Adipocyte (in vitro differentiated cells): ENCODE data around the gene CACNG4.
A peak's percentile ranks its signal among the peaks of the same experiment; 100 is the strongest.

Experiments used
- DNase-seq: peaks from one replicate; pipeline ENCODE4 v3.0.0-alpha.2; 2015; ENCODE audit warnings: low read depth
- H3K27me3 ChIP-seq: replicated peaks from 2 replicates; pipeline ENCODE4 v1.7.0; 2013; ENCODE audit warnings: mild to moderate bottlenecking, low read length, moderate library complexity; ENCODE audit not compliant: control insufficient read depth, insufficient read depth
- H3K36me3 ChIP-seq: 2 replicates; pipeline ENCODE4 v1.7.0; 2013; ENCODE audit warnings: low read length, mild to moderate bottlenecking, moderate library complexity; ENCODE audit not compliant: control insufficient read depth, insufficient read depth, severe bottlenecking
- H3K4me1 ChIP-seq: 2 replicates; pipeline ENCODE4 v1.7.0; 2013; ENCODE audit warnings: mild to moderate bottlenecking, low read length, moderate library complexity; ENCODE audit not compliant: control insufficient read depth, insufficient read depth
- H3K4me3 ChIP-seq: 2 replicates; pipeline ENCODE4 v1.7.0; 2013; ENCODE audit warnings: mild to moderate bottlenecking, low read length, moderate library complexity
- H3K9ac ChIP-seq: 2 replicates; pipeline ENCODE4 v1.7.0; 2013; ENCODE audit warnings: mild to moderate bottlenecking, low read length, moderate library complexity
- H3K9me3 ChIP-seq: 2 replicates; pipeline ENCODE4 v1.7.0; 2013; ENCODE audit warnings: mild to moderate bottlenecking, low read length, moderate library complexity; ENCODE audit not compliant: control insufficient read depth

CACNG4 gene

DNA sequence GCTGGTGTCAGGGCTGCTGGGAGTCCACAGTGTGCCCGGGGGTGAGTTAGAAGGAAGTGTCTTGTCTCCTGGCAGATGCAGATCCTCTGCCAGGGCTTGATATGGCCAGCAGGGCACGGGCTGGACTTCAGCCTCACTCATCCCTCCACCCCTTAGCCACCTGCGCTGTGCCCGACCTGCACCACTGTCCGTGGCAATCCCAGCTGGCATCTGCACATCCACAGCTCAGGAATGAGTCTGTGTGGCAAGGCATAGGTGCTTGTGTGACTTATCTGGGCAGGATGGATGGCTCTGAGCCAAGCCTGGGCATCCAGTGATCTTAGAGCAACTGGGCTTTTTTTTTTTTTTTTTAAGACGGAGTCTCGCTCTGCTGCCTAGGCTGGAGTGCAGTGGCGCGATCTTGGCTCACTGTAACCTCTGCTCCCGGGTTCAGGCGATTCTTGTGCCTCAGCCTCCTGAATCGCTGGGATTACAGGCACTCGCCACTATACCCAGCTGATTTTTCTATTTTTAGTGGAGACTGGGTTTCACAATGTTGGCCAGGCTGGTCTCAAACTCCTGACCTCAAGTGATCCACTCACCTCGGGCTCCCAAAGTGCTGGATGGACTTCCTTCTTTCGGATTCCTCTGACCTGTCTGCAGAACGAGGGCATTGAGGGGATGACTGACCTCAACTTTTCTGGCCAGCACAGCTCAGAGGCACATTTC, 57.4 kb downstream of the CACNG4 start:
- no peaks in the 10 kb centered on the region for H3K9me3 ChIP-seq
- H3K4me1 ChIP-seq, result no peaks in the 10 kb centered on the region
- H3K9ac ChIP-seq, result no peak overlapping the region
- H3K36me3 ChIP-seq, result no peaks in the 10 kb centered on the region
- H3K4me3 ChIP-seq, result no peak overlapping the region
- H3K27me3 ChIP-seq, result peaks cover 44% of the 10 kb centered on the region
- DNase-seq, result no peak

DNA sequence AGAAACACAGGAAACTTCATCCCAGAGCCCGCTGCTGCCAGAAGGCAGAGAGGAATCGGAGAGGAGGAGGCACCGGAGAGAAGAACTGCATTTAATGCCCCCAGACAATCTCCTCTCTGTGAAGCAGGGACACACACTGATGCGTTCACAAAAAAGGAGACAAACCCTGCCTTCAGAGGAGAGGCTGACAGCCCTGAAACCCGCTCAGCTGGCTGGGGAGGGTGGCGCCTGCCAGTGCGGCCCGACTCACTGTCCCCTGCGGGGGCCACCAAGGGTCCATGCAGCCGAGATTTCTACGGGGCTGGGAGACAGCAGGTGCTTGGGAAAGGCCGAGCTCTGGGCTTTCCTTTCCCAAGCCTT, 57.9 kb downstream of the CACNG4 start:
- no peak for DNase-seq
- no peak overlapping the region for H3K4me3 ChIP-seq
- peaks cover 43% of the 10 kb centered on the region for H3K27me3 ChIP-seq
- H3K9me3 ChIP-seq, result no peaks in the 10 kb centered on the region
- no peaks in the 10 kb centered on the region for H3K36me3 ChIP-seq
- no peak overlapping the region for H3K9ac ChIP-seq
- no peaks in the 10 kb centered on the region for H3K4me1 ChIP-seq

DNA sequence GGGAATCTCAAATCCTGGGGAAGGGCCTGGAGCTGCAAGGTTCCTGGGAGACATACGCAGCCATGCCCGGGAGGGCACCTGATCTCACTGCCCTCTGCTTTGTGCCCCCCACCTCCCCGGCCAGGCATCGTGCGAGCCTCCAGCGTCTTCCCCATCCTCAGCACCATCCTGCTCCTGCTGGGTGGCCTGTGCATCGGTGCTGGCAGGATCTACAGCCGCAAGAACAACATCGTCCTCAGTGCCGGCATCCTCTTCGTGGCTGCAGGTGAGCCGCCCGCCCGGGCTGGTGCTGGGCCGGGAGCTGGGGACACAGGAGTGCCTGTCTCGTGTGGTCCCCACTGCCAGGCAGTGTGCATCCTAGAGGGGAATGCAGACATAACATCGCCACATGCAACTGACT, 60.2 kb downstream of the CACNG4 start:
- no peak for DNase-seq
- Histone ChIP-seq H3K9ac (no peak overlapping the region), H3K9me3 (no peaks in the 10 kb centered on the region), H3K4me3 (no peak overlapping the region), H3K27me3 (peaks cover 29% of the 10 kb centered on the region), H3K36me3 (no peaks in the 10 kb centered on the region), H3K4me1 (no peaks in the 10 kb centered on the region)

DNA sequence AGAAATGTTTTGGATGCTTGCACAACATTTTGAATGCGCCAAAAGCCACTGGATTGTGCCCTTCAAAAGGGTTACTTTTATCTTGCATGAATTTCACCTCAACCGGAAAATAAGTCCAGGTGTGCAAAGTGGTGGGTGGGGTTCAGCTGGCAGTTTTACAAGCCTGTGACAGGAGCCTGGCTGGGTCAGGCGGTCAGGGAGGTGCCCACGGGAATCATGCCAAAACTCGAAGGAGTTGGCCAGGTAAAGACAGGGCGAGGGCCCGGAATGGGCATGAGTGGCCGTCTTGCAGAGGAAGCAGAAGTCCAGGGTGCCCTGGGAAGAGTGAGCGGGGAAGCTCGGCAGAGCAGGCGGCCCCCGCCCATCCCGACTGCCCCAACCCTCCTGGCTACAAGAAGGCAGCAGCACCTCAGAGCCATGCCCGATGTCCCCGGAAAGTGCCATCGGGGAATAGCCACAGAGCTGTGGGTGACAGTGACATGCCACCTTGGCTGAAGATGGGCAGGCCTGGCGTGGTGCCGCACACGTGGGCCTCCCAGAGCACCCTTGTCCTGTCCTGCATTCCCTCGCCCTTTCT, 60.8 kb downstream of the CACNG4 start:
- H3K9ac ChIP-seq, result no peak overlapping the region
- H3K4me1 ChIP-seq, result no peaks in the 10 kb centered on the region
- peaks cover 23% of the 10 kb centered on the region for H3K27me3 ChIP-seq
- H3K4me3 ChIP-seq, result no peak overlapping the region
- H3K36me3 ChIP-seq, result no peaks in the 10 kb centered on the region
- no peaks in the 10 kb centered on the region for H3K9me3 ChIP-seq
- DNase-seq, result no peak

DNA sequence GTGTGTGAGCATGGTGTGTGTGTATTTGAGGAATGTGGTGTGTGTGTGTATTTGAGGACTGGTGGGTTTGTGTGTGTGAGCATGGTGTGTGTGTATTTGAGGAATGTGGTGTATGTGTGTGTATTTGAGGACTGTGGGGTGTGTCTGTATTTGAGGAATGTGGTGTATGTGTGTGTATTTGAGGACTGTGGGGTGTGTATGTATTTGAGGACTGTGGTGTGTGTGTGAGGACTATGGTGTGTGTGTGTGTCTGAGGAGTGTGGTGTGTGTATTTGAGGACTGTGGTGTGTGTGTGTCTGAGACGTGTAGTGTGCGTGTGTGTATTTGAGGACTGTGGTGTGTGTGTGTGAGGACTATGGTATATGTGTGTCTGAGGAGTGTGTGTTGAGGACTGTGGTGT, 61.8 kb downstream of the CACNG4 start:
- no peaks in the 10 kb centered on the region for H3K36me3 ChIP-seq
- H3K9me3 ChIP-seq, result no peaks in the 10 kb centered on the region
- no peak overlapping the region for H3K4me3 ChIP-seq
- no peak overlapping the region for H3K9ac ChIP-seq
- H3K4me1 ChIP-seq, result no peaks in the 10 kb centered on the region
- peaks cover 15% of the 10 kb centered on the region for H3K27me3 ChIP-seq
- no peak for DNase-seq

DNA sequence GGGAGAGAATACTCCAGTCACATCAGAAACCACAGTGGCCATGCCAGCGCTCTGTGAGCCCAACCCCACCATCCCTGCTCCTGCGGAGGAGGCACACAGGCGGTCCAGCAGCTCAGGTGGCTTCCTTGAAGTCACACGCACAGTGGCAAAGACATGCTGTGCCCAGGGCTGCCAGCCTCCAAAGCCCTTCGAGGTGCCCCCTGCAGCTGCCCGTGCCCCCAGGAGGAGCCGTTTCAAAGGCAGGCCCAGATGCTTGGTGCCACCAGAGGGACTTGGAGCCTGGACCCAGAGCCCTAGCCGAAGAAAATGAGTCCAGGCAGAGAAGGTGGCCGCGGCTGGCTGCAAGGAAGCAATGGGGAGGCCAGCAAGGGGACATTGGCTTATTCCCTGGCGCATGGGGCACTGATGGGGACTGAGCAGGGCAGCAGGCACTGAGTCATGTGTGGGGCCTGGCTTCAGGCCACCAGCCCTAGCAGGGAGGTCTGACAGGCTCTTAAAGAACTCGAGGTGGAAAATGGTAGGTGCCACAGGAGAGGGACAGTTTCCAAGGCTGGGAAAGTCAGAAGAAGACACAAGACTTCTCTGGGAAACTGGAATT, 62.6 kb downstream of the CACNG4 start:
- Histone ChIP-seq H3K36me3 (no peaks in the 10 kb centered on the region), H3K4me3 (no peak overlapping the region), H3K9ac (no peak overlapping the region), H3K27me3 (peaks cover 18% of the 10 kb centered on the region), H3K4me1 (no peaks in the 10 kb centered on the region), H3K9me3 (no peaks in the 10 kb centered on the region)
- DNase-seq, result peak; percentile 42

DNA sequence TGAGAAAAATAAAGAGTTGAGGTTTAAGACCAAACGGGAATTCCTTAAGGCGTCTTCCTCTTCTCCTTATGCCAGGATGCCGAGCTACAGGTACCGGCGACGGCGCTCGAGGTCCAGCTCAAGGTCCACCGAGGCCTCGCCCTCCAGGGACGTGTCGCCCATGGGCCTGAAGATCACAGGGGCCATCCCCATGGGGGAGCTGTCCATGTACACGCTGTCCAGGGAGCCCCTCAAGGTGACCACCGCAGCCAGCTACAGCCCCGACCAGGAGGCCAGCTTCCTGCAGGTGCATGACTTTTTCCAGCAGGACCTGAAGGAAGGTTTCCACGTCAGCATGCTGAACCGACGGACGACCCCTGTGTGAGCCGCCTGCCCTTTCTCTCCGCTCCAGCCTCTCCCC, 66.1 kb downstream of the CACNG4 start:
- H3K4me1 ChIP-seq, result no peaks in the 10 kb centered on the region
- no peak overlapping the region for H3K9ac ChIP-seq
- no peak overlapping the region for H3K4me3 ChIP-seq
- peaks cover 21% of the 10 kb centered on the region for H3K27me3 ChIP-seq
- no peaks in the 10 kb centered on the region for H3K36me3 ChIP-seq
- DNase-seq, result no peak
- peaks cover 6% of the 10 kb centered on the region for H3K9me3 ChIP-seq

DNA sequence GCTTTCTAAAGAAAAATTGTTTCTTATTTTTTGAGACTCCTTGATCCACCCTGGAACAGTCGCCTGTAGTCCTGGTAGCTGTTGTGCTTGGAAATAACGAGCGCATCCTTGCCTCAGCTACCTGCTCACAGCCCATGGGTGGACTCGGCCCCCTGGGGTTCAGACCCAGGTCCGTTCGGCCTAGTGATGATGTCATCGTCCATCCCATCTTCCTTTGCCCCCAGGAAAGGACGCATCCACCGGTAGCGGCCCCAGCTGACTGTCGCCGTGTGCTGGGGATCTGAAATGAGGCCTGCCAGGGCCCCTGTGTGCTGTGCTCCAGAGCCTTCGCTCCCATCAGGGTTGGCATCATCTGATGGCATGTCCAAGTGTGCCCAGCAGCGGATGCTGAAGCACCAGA, 67.9 kb downstream of the CACNG4 start:
- Histone ChIP-seq H3K9ac (no peak overlapping the region), H3K4me3 (no peak overlapping the region), H3K27me3 (peaks cover 31% of the 10 kb centered on the region), H3K36me3 (no peaks in the 10 kb centered on the region), H3K9me3 (peaks cover 6% of the 10 kb centered on the region), H3K4me1 (no peaks in the 10 kb centered on the region)
- no peak for DNase-seq

DNA sequence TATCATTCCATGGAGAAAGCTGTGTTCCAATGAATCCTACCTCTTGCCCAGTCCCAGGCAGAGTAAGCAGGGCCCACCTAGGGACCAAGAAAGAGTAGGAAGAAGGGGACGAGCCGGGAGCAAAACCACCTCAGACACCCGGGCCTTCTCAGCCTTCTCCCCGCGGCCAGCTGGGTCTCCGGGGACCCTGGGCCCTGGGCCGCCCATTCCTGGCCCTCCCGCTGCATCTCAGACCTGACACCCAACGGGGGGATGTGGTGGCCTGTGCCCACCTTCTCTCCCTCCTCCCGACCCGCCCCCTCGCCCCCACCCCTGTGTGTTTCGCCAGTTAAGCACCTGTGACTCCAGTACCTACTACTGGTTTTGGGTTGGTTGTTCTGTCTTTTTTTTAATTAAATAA, 68.5 kb downstream of the CACNG4 start:
- H3K36me3 ChIP-seq, result no peaks in the 10 kb centered on the region
- H3K4me1 ChIP-seq, result no peaks in the 10 kb centered on the region
- no peak for DNase-seq

DNA sequence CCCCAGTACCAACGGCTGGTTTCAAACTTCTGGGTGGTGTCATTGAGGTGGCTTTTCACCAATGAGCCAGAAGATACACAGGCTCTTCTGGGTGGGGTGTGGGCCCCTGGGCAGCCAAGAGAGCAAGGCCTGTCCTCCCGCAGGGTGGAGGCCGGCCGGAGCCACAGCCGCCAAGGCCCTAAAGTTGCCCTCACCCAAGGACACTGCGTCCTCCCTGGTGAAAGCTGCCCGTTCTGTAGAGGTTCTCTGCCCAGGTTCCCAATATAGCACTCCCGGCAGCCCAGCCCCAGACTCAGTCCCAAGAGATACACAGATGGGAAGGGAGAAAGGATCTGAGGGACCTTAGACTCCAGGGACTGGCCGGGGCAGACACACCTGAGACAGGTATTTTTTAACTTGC, 69.1 kb downstream of the CACNG4 start:
- DNase-seq, result no peak
- no peaks in the 10 kb centered on the region for H3K36me3 ChIP-seq
- H3K27me3 ChIP-seq, result peaks cover 34% of the 10 kb centered on the region
- H3K4me1 ChIP-seq, result no peaks in the 10 kb centered on the region
- no peak overlapping the region for H3K4me3 ChIP-seq
- H3K9me3 ChIP-seq, result peaks cover 6% of the 10 kb centered on the region
- no peak overlapping the region for H3K9ac ChIP-seq

More for the DNA sequence above, 68.5 kb downstream of the CACNG4 start:
- H3K4me3 ChIP-seq, result no peak overlapping the region
- H3K9me3 ChIP-seq, result peaks cover 6% of the 10 kb centered on the region
- H3K27me3 ChIP-seq, result peaks cover 31% of the 10 kb centered on the region
- H3K9ac ChIP-seq, result no peak overlapping the region

DNA sequence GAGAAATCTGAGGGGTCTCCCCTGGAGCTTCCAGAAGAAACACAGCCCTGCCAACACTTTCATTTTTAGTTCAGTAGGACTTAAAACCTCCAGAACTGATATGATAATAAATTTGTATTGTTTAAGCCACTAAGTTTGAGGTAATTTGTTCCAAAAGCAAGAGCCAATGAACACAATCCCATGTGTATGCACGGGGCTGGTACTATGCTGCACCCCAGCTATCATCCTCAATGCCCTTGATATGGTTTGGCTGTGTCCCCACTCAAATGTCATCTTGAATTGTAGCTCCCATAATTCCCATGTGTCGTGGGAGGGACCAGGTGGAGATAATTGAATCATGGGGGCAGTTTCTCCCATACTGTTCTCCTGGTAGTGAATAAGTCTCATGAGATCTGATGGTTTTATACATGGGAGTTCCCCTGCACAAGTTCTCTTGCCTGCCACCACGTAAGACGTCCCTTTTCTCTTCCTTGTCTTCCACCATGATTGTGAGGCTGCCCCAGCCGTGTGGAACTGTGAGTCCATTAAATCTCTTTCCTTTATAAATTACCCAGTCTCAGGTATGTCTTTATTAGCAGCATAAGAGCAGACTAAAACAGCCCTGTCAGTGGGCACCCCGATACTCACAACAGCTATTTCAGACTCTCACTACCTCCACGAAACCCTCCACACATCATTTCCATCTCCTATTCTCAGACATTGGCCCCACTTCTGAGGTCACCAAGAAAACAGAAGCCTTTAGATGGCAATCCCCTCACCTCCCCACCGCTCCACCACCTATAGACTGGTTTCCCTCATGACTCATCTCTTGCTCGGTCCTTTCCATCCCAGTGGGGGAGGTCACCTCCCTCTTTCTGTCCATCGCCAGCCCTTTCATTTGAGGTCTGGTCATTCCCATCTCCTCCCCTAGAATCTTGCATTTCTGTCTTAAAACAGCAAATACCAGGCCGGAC, 70.9 kb downstream of the CACNG4 start:
- Histone ChIP-seq H3K4me1 (no peaks in the 10 kb centered on the region), H3K9ac (no peak overlapping the region), H3K36me3 (no peaks in the 10 kb centered on the region), H3K27me3 (peaks cover 45% of the 10 kb centered on the region), H3K9me3 (peaks cover 6% of the 10 kb centered on the region), H3K4me3 (no peak overlapping the region)
- DNase-seq, result no peak
